Measurements from ENCODE around the gene ACAP3. TPM values are rescaled to one million over a fixed set of nuclear protein-coding genes. Genes with fewer than 3 reads are reported as not detected.
A peak's percentile ranks its signal among the peaks of the same experiment; 100 is the strongest.

Gene ACAP3
- total RNA-seq, 1 donor from 2014 or later = 35.3 TPM

- no peak for ATAC-seq
Measured at GRCh38 chr1:1314237-1314586, 6.5 kb upstream of the ACAP3 start.

GRCh38 chr1:1313500-1314236 lies 5.9 kb upstream of the ACAP3 start:
- ATAC-seq = no peak

- ATAC-seq = no peak
Measured at GRCh38 chr1:1312450-1313314, 5.0 kb upstream of the ACAP3 start.

GRCh38 chr1:1311107-1312104 lies 3.7 kb upstream of the ACAP3 start:
- ATAC-seq = no peak

- ATAC-seq = peak; percentile 8
Measured at GRCh38 chr1:1310476-1311053, 2.8 kb upstream of the ACAP3 start.

- no peak for ATAC-seq
Measured at GRCh38 chr1:1310109-1310385, 2.3 kb upstream of the ACAP3 start.

- no peak for ATAC-seq
Measured at GRCh38 chr1:1309251-1310108, 1.8 kb upstream of the ACAP3 start.

- ATAC-seq = no peak
Measured at GRCh38 chr1:1308756-1309250, 1.1 kb upstream of the ACAP3 start.

- no peak for ATAC-seq
Measured at GRCh38 chr1:1307261-1307922, 338 bp downstream of the ACAP3 start.

GRCh38 chr1:1306661-1307260 lies 969 bp downstream of the ACAP3 start:
- no peak for ATAC-seq

GRCh38 chr1:1306070-1306660 lies 1.6 kb downstream of the ACAP3 start:
- no peak for ATAC-seq

GRCh38 chr1:1305300-1306069 lies 2.2 kb downstream of the ACAP3 start:
- ATAC-seq = peak; percentile 51

GRCh38 chr1:1304331-1305299 lies 3.1 kb downstream of the ACAP3 start:
- ATAC-seq = no peak

GRCh38 chr1:1303736-1304135 lies 4.0 kb downstream of the ACAP3 start:
- no peak for ATAC-seq

GRCh38 chr1:1302951-1303509 lies 4.7 kb downstream of the ACAP3 start:
- peak; percentile 52 for ATAC-seq

GRCh38 chr1:1302006-1302430 lies 5.7 kb downstream of the ACAP3 start:
- ATAC-seq = no peak

- ATAC-seq = no peak
Measured at GRCh38 chr1:1300352-1300739, 7.4 kb downstream of the ACAP3 start.

Data from esophagus mucosa (tissue), 1 donor.